ENCODE results near the gene ZMAT3. TPM values are rescaled to one million over a fixed set of nuclear protein-coding genes. Genes with fewer than 3 reads are reported as not detected.
A peak's percentile ranks its signal among the peaks of the same experiment; 100 is the strongest.

The ZMAT3 gene
- total and polyA plus RNA-seq, 2 of the 4 experiments (the other 2 are of a cell fraction), result 11.7 to 14.3 TPM

DNA sequence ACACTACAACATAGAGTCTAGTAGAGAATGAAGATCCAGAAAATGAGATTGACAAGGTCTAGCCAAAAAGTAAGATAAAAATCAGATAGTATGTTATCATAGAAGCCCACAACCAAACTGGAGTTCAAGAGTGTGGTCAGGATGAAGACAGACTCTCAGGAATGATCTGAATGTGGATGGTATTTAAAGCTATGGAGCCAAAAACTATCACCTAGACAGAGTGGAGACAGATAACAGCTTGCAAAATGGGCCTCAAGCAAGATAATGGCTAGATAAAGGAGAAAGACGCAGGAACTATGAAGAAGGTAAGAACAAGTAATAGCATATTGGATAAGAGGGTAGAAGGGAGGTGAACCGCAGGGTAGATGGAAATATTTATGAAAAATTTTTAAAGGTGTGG is 35.4 kb downstream of the ZMAT3 start:
- Histone ChIP-seq H4K20me1 (ENCODE audit: insufficient read depth, low read length) (peaks cover 50% of the 10 kb centered on the region), H3K9me1 (ENCODE audit: insufficient read depth, low read length) (peaks cover 13% of the 10 kb centered on the region), H4K91ac (ENCODE audit: insufficient read depth, low read depth, low read length) (no peak overlapping the region), H3K4me3 (ENCODE audit: insufficient read depth, low read depth, low read length) (no peak overlapping the region), H2BK15ac (ENCODE audit: low read depth, low read length) (no peak overlapping the region), H3K9ac (ENCODE audit: low read depth, low read length) (no peak overlapping the region), H3K27ac (ENCODE audit: insufficient read depth, low read length) (no peak overlapping the region), H3K4me1 (ENCODE audit: control insufficient read depth, insufficient read depth, low read length) (peaks cover 14% of the 10 kb centered on the region), H3K56ac (ENCODE audit: extremely low read depth, insufficient read depth, low read length) (no peak overlapping the region), H2AK5ac (ENCODE audit: low read depth, low read length) (no peak overlapping the region), H3K4ac (ENCODE audit: low read depth, low read length) (no peak overlapping the region), H3K9me3 (ENCODE audit: control insufficient read depth, insufficient read depth, low read length) (no peaks in the 10 kb centered on the region), H4K5ac (ENCODE audit: low read depth, low read length) (no peak overlapping the region), H3K79me1 (ENCODE audit: low read depth in 1 of 2, low read length in 2 of 2) (peaks cover 26 to 53% of the 10 kb centered on the region in 2 experiments), H4K8ac (ENCODE audit: low read depth in 2 of 2, low read length in 2 of 2) (no peak overlapping the region), H2AFZ (replicated peaks; ENCODE audit: low read length, poor library complexity) (no peak overlapping the region), H3K23ac (ENCODE audit: low read depth, low read length) (no peak overlapping the region), H2BK5ac (ENCODE audit: low read depth, low read length, poor library complexity, severe bottlenecking) (no peak overlapping the region), H2BK20ac (ENCODE audit: low read depth, low read length) (no peak overlapping the region), H3K18ac (ENCODE audit: low read depth, low read length) (no peak overlapping the region), H2AK9ac (replicated peaks; ENCODE audit: low read depth, low read length, poor library complexity) (no peak overlapping the region), H3K14ac (replicated peaks; ENCODE audit: low read depth, low read length) (no peak overlapping the region), H3K27me3 (ENCODE audit: control insufficient read depth, insufficient read depth, low read length) (no peaks in the 10 kb centered on the region), H3K36me3 (ENCODE audit: control insufficient read depth, insufficient read depth, low read length) (peaks cover 12% of the 10 kb centered on the region), H3K4me2 (ENCODE audit: low read depth, low read length) (no peak overlapping the region), H2BK120ac (ENCODE audit: low read depth, low read length) (no peak overlapping the region)
- CTCF ChIA-PET, result no interaction called here
- POLR2A ChIA-PET (ENCODE audit: unreplicated experiment), result no interaction called here
- DNase-seq (no peak), ATAC-seq (ENCODE audit: low read depth) (peak; percentile 61; the same call in 1 of the 2 replicates)
- no TSS peak for BruUV-seq (replicated peaks)
- dilution Hi-C loops (cut with HindIII; ENCODE audit: low sequenced_read_pairs, unreplicated experiment), result no loop called here
- TF ChIP-seq BHLHE40 (IDR thresholded peaks at IDR 0.05; ENCODE audit: low read depth, low read length) (no peak), MXI1 (IDR thresholded peaks at IDR 0.05; ENCODE audit: borderline replicate concordance, low read depth, low read length) (no peak), RAD21 (IDR thresholded peaks at IDR 0.05; ENCODE audit: low read length) (no peak), SMC3 (IDR thresholded peaks at IDR 0.05; ENCODE audit: low read depth, low read length) (no peak), NFE2L2 (IDR thresholded peaks at IDR 0.05; ENCODE audit: low read depth, low read length) (no peak), RFX5 (IDR thresholded peaks at IDR 0.05; ENCODE audit: low read depth, low read length) (no peak), MAZ (IDR thresholded peaks at IDR 0.05; ENCODE audit: borderline replicate concordance, low read depth, low read length) (no peak), POLR2A (IDR thresholded peaks at IDR 0.05; ENCODE audit: low read depth, low read length) (no peak), MAFK (IDR thresholded peaks at IDR 0.05; ENCODE audit: low read depth, low read length) (no peak), CHD1 (IDR thresholded peaks at IDR 0.05; ENCODE audit: low read depth, low read length) (no peak)
- TF ChIP-seq, protein P1, sequence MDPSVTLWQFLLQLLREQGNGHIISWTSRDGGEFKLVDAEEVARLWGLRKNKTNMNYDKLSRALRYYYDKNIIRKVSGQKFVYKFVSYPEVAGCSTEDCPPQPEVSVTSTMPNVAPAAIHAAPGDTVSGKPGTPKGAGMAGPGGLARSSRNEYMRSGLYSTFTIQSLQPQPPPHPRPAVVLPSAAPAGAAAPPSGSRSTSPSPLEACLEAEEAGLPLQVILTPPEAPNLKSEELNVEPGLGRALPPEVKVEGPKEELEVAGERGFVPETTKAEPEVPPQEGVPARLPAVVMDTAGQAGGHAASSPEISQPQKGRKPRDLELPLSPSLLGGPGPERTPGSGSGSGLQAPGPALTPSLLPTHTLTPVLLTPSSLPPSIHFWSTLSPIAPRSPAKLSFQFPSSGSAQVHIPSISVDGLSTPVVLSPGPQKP (IDR thresholded peaks at IDR 0.05; ENCODE audit: borderline replicate concordance, low read depth, low read length), result no peak
- TF ChIP-seq, protein P2, sequence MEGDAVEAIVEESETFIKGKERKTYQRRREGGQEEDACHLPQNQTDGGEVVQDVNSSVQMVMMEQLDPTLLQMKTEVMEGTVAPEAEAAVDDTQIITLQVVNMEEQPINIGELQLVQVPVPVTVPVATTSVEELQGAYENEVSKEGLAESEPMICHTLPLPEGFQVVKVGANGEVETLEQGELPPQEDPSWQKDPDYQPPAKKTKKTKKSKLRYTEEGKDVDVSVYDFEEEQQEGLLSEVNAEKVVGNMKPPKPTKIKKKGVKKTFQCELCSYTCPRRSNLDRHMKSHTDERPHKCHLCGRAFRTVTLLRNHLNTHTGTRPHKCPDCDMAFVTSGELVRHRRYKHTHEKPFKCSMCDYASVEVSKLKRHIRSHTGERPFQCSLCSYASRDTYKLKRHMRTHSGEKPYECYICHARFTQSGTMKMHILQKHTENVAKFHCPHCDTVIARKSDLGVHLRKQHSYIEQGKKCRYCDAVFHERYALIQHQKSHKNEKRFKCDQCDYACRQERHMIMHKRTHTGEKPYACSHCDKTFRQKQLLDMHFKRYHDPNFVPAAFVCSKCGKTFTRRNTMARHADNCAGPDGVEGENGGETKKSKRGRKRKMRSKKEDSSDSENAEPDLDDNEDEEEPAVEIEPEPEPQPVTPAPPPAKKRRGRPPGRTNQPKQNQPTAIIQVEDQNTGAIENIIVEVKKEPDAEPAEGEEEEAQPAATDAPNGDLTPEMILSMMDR (conservative IDR thresholded peaks at IDR 0.05; ENCODE audit: low read depth, low read length), result no peak
- 100% methylated on average over 1 of the region's 2 CpGs for WGBS, 2 experiments (ENCODE audit: extremely low coverage in 2 of 2, insufficient read length in 1 of 2)
- in situ Hi-C loops (cut with MboI; ENCODE audit: low sequenced_read_pairs), result no loop called here
- intact Hi-C loops (cut with micrococcal nuclease), result no loop called here

All from IMR-90 (cell line).